Fibroblast of lung (primary cell): ENCODE results near the gene BDH1. TPM values are rescaled to one million over a fixed set of nuclear protein-coding genes. Genes with fewer than 3 reads are reported as not detected.

ENCODE experiments used
- DNase-seq, 2 donors: peaks; one replicate each; pipeline versions ENCODE4 v3.0.0 to v3.0.0-alpha.2; 2010; ENCODE audit warnings: low read depth in 2 of 2
- H2AFZ ChIP-seq: 2 replicates; pipeline ENCODE4 v1.5.1; 2012; ENCODE audit warnings: low read length, control low read depth, inconsistent platforms
- H3K27ac ChIP-seq: 2 replicates; pipeline ENCODE4 v1.5.1; 2011; ENCODE audit warnings: low read length, control low read depth; ENCODE audit not compliant: insufficient read depth
- H3K27me3 ChIP-seq: 2 replicates; pipeline ENCODE4 v1.5.1; 2011; ENCODE audit warnings: mild to moderate bottlenecking, low read length; ENCODE audit not compliant: control insufficient read depth, insufficient read depth
- H3K36me3 ChIP-seq: 2 replicates; pipeline ENCODE4 v1.5.1; 2011; ENCODE audit warnings: low read length; ENCODE audit not compliant: control insufficient read depth, insufficient read depth
- H3K4me1 ChIP-seq: 2 replicates; pipeline ENCODE4 v1.5.1; 2011; ENCODE audit warnings: low read length; ENCODE audit not compliant: control insufficient read depth, insufficient read depth; ENCODE audit errors: extremely low read depth
- H3K4me2 ChIP-seq: 2 replicates; pipeline ENCODE4 v1.5.1; 2011; ENCODE audit warnings: low read length, control low read depth; ENCODE audit not compliant: insufficient read depth; ENCODE audit errors: extremely low read depth
- H3K4me3 ChIP-seq, 4 experiments: fragments of 200-600 bp in 1 of 4; sonication (generic) in 1 of 4; replicated peaks in 1 of 4; 2 replicates each; pipeline ENCODE4 v1.5.1; 2011 to 2016; ENCODE audit warnings: low read length in 4 of 4, low read depth in 3 of 4, mild to moderate bottlenecking in 3 of 4, control low read depth in 2 of 4, inconsistent platforms in 1 of 4, mixed read lengths in 1 of 4; ENCODE audit not compliant: insufficient read depth in 1 of 4; ENCODE audit errors: control extremely low read depth in 1 of 4
- H3K79me2 ChIP-seq: 2 replicates; pipeline ENCODE4 v1.5.1; 2012; ENCODE audit warnings: mild to moderate bottlenecking, low read length, inconsistent platforms; ENCODE audit not compliant: control insufficient read depth, insufficient read depth
- H3K9ac ChIP-seq: 2 replicates; pipeline ENCODE4 v1.5.1; 2011; ENCODE audit warnings: mild to moderate bottlenecking, low read length, control low read depth; ENCODE audit not compliant: insufficient read depth
- H3K9me3 ChIP-seq: 2 replicates; pipeline ENCODE4 v1.5.1; 2012; ENCODE audit warnings: low read depth, low read length; ENCODE audit not compliant: control insufficient read depth, insufficient read depth
- H4K20me1 ChIP-seq: 2 replicates; pipeline ENCODE4 v1.5.1; 2011; ENCODE audit warnings: low read length; ENCODE audit not compliant: control insufficient read depth, insufficient read depth; ENCODE audit errors: extremely low read depth
- EZH2 ChIP-seq: IDR thresholded peaks from 2 replicates; pipeline ENCODE4 v1.5.1; 2012; ENCODE audit warnings: low read length, control low read depth, mild to moderate bottlenecking; ENCODE audit errors: missing control alignments
- polyA plus RNA-seq, 2 donors: library from polyadenylated mRNA; depleted of rRNA in 1 of 2; stranded (reverse) in 1 of 2; unstranded in 1 of 2; fragments of >200 nt; gene quantifications; 2 replicates each; pipeline ENCODE4 v1.2.1, GENCODE V29; 2011 to 2012; ENCODE audit warnings: missing spikeins in 1 of 2
- total RNA-seq: library from RNA; depleted of rRNA; stranded (reverse); fragments of >200 nt; gene quantifications from 2 replicates; pipeline ENCODE4 v1.2.1, GENCODE V29; 2014
- TF ChIP-seq, protein P1 (sequence below), 2 donors: IDR thresholded peaks in 1 of 2; conservative IDR thresholded peaks in 1 of 2; 1 replicate in 1 of 2; 2 replicates in 1 of 2; pipeline ENCODE4 v1.5.1; 2011 to 2012; ENCODE audit warnings: low read length in 2 of 2, control low read depth in 1 of 2, inconsistent platforms in 1 of 2, low read depth in 1 of 2, mild to moderate bottlenecking in 1 of 2

BDH1 gene
- total and polyA plus RNA-seq, 2 donors (not counting 1 experiment from before 2014, with no cell fraction given), result 0.66 to 3.1 TPM

DNA sequence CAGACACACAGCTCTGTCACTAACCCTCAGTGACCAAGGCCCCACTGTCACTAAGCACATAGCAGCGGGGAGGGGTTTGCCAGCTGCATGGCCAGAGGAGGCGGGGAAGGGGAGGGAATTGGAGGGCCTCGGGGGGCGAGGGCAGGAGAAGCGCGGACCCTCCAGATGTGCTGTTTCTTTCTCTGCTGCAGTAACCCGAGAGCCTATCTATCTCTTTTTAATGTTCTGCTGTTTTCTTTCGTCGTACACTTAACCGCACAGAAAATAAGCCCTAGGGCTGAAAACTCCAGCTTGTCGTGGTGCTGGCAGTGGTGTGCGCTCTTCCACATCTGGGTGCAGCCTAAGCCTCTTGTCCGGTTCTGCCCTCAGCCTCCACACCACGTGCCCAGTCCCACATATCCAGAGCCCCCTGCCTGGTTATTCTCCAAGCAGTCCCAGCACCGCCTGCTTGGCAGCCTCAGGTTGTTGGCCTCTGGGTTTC lies 51.1 kb downstream of the BDH1 start:
- H3K9me3 ChIP-seq, result no peaks in the 10 kb centered on the region
- no peak overlapping the region for H2AFZ ChIP-seq
- H3K4me1 ChIP-seq, result no peaks in the 10 kb centered on the region
- H3K79me2 ChIP-seq, result no peaks in the 10 kb centered on the region
- H3K4me3 ChIP-seq, result no peak overlapping the region
- DNase-seq, result no peak
- H3K4me2 ChIP-seq, result no peak overlapping the region
- TF ChIP-seq EZH2, result no peak
- TF ChIP-seq, protein P1, sequence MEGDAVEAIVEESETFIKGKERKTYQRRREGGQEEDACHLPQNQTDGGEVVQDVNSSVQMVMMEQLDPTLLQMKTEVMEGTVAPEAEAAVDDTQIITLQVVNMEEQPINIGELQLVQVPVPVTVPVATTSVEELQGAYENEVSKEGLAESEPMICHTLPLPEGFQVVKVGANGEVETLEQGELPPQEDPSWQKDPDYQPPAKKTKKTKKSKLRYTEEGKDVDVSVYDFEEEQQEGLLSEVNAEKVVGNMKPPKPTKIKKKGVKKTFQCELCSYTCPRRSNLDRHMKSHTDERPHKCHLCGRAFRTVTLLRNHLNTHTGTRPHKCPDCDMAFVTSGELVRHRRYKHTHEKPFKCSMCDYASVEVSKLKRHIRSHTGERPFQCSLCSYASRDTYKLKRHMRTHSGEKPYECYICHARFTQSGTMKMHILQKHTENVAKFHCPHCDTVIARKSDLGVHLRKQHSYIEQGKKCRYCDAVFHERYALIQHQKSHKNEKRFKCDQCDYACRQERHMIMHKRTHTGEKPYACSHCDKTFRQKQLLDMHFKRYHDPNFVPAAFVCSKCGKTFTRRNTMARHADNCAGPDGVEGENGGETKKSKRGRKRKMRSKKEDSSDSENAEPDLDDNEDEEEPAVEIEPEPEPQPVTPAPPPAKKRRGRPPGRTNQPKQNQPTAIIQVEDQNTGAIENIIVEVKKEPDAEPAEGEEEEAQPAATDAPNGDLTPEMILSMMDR (conservative IDR thresholded peaks at IDR 0.05 in 1 of 2, IDR thresholded peaks at IDR 0.05 in 1 of 2; ENCODE audit: low read depth in 1 of 2, low read length in 2 of 2), result no peak
- no peaks in the 10 kb centered on the region for H4K20me1 ChIP-seq
- H3K9ac ChIP-seq, result no peak overlapping the region
- no peaks in the 10 kb centered on the region for H3K36me3 ChIP-seq
- H3K27ac ChIP-seq, result no peak overlapping the region
- H3K27me3 ChIP-seq, result no peaks in the 10 kb centered on the region

DNA sequence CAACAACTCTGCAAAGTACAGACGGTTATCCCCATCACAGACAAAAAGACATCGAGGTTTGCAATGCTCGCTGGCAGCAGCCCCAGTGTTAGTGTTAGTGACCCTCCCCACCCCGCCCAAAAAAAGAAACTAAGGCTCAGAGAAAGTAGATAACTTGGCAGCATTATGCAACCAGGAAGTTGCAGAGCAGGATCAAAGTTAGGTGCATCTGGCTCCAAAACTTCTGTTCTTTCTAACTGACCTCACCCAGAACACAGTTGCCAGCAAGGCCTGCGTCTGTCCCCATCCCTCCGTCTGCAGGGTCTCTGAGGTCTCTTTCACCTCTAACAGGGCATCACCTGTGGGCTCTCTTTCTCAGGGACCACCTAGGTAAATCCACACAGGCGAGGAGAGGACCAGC lies 51.5 kb downstream of the BDH1 start:
- Histone ChIP-seq H3K4me1 (no peaks in the 10 kb centered on the region), H3K36me3 (no peaks in the 10 kb centered on the region)

DNA sequence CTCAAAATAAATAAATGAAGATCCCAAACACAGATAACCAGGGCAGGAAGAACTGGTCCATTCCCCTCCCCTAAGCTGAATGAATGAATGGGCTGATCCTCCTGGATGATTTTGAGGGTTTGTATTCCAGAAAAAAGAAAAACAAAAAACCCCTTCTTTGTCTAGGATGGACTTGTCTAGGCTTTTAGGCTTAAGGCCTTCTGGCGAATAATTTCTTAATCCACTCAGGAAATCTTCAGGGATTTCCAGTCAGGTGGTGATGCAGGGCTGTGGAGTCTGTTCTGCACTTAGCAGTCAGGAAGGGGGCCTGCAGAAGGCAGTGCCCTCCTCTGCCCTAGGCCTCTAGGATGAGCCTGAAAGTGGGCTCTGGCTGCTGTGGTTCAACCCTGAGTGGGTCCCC lies 52.1 kb downstream of the BDH1 start:
- no peak overlapping the region for H3K4me2 ChIP-seq
- H3K27me3 ChIP-seq, result no peaks in the 10 kb centered on the region
- TF ChIP-seq, protein P1 (conservative IDR thresholded peaks at IDR 0.05 in 1 of 2, IDR thresholded peaks at IDR 0.05 in 1 of 2; ENCODE audit: low read depth in 1 of 2, low read length in 2 of 2), result no peak
- no peak for TF ChIP-seq EZH2
- H3K9ac ChIP-seq, result no peak overlapping the region
- no peak overlapping the region for H2AFZ ChIP-seq
- H3K27ac ChIP-seq, result no peak overlapping the region
- H3K36me3 ChIP-seq, result no peaks in the 10 kb centered on the region
- no peak overlapping the region for H3K4me3 ChIP-seq
- DNase-seq, result no peak
- no peaks in the 10 kb centered on the region for H3K9me3 ChIP-seq
- H3K4me1 ChIP-seq, result no peaks in the 10 kb centered on the region
- H4K20me1 ChIP-seq, result no peaks in the 10 kb centered on the region
- no peaks in the 10 kb centered on the region for H3K79me2 ChIP-seq

More for the DNA sequence above, 51.5 kb downstream of the BDH1 start:
- no peak for DNase-seq
- Histone ChIP-seq H3K4me3 (no peak overlapping the region), H3K79me2 (no peaks in the 10 kb centered on the region), H3K9me3 (no peaks in the 10 kb centered on the region), H3K27me3 (no peaks in the 10 kb centered on the region), H3K27ac (no peak overlapping the region), H3K4me2 (no peak overlapping the region), H4K20me1 (no peaks in the 10 kb centered on the region), H2AFZ (no peak overlapping the region), H3K9ac (no peak overlapping the region)
- no peak for TF ChIP-seq EZH2
- TF ChIP-seq, protein P1 (conservative IDR thresholded peaks at IDR 0.05 in 1 of 2, IDR thresholded peaks at IDR 0.05 in 1 of 2; ENCODE audit: low read depth in 1 of 2, low read length in 2 of 2), result no peak
